ENCODE measurements around the gene STK32C.

STK32C gene

DNA sequence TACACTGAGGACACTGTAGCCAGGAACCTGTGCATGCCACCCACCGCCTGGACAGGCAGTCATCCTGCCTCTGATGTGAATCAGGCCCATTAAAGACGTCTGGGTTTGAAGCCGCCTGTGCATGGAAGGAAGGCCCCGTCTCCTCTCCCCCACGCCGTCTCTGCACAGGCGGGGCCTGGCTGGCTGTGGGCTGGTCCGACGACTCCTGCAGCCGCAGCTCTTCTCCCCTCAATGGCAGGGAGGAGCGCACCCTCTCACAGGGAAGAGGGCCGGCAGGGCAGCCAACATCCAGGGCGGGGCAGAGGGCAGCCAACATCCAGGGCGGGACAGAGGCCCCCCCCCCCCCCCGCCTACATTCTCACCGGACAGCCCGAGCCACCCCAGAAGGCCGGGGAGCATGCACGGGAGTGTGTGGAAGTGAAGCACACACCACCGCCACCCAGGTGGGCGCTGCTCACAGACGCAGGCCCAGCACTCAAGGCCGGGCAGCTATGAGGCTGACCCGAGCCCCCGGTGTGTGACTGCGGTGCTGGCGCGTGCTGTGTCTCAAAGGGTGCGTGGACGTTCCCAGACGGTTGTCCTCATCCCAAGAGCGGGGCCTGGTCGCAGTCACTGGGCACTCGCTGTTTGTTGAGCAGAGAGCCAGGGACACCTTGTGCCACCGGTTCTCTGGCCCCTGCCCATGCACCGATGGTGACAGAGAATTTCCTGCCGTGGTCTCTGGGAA is 101.9 kb downstream of the STK32C start:
- no peak overlapping the region for H3K9ac ChIP-seq (ENCODE audit: low read depth in 1 of 2, low read length in 2 of 2)
- H3K27me3 ChIP-seq (ENCODE audit: control insufficient read depth in 2 of 2, insufficient read depth in 2 of 2, low read length in 2 of 2) = no peaks in the 10 kb centered on the region
- no peak overlapping the region for H3K4me3 ChIP-seq (ENCODE audit: low read length in 2 of 2)
- no peaks in the 10 kb centered on the region for H3K36me3 ChIP-seq (ENCODE audit: control insufficient read depth in 2 of 2, insufficient read depth in 2 of 2, low read length in 2 of 2)
- no peaks in the 10 kb centered on the region for H3K9me3 ChIP-seq (ENCODE audit: control insufficient read depth in 2 of 2, low read length in 2 of 2)
- H3K27ac ChIP-seq (ENCODE audit: low read depth in 2 of 2, low read length in 2 of 2) = no peak overlapping the region
- no peaks in the 10 kb centered on the region for H3K4me1 ChIP-seq (ENCODE audit: control insufficient read depth in 2 of 2, insufficient read depth in 2 of 2, low read length in 2 of 2)

DNA sequence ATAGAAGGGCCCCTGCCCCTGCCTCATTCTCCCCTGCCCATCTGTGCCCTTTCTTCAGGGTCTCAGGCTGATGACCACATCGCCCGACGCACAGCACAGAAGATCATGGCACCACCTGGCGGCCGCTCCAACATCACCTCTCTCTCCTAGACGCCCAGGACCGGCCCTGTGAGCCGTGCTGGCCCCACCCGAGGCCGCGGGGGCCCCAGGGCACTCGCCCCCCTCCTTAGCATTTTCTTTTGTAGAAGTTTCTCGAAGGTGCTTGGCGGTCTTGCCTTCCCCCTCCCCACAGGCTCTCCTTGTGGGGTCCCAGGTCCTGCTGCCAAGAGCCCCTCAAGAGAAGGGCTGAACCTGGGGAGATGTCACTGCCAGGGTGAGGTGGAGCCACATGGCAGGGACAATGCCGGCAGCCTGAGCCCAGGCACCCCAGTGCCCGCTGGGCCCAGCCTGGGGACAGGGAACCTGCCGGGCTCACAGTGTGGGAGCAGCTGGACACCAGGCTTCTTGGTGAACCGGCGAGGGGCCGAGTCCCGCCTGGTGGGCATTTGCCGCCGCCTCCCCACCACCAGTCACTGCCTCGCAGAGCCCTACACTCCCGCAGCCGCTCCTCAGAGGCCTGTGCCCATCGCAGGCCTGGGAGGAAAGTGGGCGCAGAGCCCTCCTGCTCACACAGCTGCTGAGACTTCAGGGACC is 102.8 kb downstream of the STK32C start:
- Histone ChIP-seq H3K4me3 (ENCODE audit: low read length in 2 of 2) (no peak overlapping the region), H3K4me1 (ENCODE audit: control insufficient read depth in 2 of 2, insufficient read depth in 2 of 2, low read length in 2 of 2) (no peaks in the 10 kb centered on the region), H3K9ac (ENCODE audit: low read depth in 1 of 2, low read length in 2 of 2) (no peak overlapping the region)

DNA sequence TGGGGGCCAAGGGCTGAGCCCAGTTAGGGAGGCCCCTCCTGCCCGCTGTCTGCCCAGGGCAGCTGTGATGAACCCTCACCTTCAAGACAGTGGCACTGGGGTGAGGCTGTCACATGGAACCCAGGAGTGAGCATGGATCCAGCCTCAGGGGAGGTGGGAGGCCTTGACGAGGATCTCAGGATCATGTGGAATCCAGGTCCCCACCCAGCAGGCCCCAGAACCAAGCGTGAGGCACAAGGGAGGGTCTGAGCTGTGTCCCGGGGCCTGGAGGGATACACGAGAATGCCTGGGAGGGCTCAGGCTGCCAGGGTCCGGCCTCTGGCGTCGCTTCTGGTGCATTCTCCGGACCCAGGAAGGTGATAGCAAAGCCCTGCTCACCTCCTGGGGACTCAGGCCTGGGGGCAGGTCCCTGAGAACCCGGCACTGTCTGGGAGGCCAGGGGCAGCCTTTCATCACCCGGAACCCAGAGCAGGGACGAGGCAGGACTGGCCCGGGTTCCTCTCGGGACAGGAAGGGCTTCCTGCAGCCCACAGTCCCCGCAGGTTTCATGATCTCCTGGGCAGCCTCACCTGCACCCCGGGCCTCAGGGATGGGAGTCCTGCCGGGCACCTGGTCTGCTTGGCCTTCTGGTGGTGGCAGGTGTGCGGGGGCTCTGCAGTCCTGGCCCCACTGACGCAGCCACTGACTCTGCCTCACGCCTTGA is 103.5 kb downstream of the STK32C start:
- no peaks in the 10 kb centered on the region for H3K36me3 ChIP-seq (ENCODE audit: control insufficient read depth in 2 of 2, insufficient read depth in 2 of 2, low read length in 2 of 2)
- no peak overlapping the region for H3K4me3 ChIP-seq (ENCODE audit: low read length in 2 of 2)
- no peaks in the 10 kb centered on the region for H3K9me3 ChIP-seq (ENCODE audit: control insufficient read depth in 2 of 2, low read length in 2 of 2)
- no peak overlapping the region for H3K27ac ChIP-seq (ENCODE audit: low read depth in 2 of 2, low read length in 2 of 2)
- no peaks in the 10 kb centered on the region for H3K4me1 ChIP-seq (ENCODE audit: control insufficient read depth in 2 of 2, insufficient read depth in 2 of 2, low read length in 2 of 2)
- H3K27me3 ChIP-seq (ENCODE audit: control insufficient read depth in 2 of 2, insufficient read depth in 2 of 2, low read length in 2 of 2) = no peaks in the 10 kb centered on the region
- H3K9ac ChIP-seq (ENCODE audit: low read depth in 1 of 2, low read length in 2 of 2) = no peak overlapping the region

More for the DNA sequence above, 102.8 kb downstream of the STK32C start:
- Histone ChIP-seq H3K36me3 (ENCODE audit: control insufficient read depth in 2 of 2, insufficient read depth in 2 of 2, low read length in 2 of 2) (no peaks in the 10 kb centered on the region), H3K27me3 (ENCODE audit: control insufficient read depth in 2 of 2, insufficient read depth in 2 of 2, low read length in 2 of 2) (no peaks in the 10 kb centered on the region), H3K9me3 (ENCODE audit: control insufficient read depth in 2 of 2, low read length in 2 of 2) (no peaks in the 10 kb centered on the region), H3K27ac (ENCODE audit: low read depth in 2 of 2, low read length in 2 of 2) (no peak overlapping the region)

DNA sequence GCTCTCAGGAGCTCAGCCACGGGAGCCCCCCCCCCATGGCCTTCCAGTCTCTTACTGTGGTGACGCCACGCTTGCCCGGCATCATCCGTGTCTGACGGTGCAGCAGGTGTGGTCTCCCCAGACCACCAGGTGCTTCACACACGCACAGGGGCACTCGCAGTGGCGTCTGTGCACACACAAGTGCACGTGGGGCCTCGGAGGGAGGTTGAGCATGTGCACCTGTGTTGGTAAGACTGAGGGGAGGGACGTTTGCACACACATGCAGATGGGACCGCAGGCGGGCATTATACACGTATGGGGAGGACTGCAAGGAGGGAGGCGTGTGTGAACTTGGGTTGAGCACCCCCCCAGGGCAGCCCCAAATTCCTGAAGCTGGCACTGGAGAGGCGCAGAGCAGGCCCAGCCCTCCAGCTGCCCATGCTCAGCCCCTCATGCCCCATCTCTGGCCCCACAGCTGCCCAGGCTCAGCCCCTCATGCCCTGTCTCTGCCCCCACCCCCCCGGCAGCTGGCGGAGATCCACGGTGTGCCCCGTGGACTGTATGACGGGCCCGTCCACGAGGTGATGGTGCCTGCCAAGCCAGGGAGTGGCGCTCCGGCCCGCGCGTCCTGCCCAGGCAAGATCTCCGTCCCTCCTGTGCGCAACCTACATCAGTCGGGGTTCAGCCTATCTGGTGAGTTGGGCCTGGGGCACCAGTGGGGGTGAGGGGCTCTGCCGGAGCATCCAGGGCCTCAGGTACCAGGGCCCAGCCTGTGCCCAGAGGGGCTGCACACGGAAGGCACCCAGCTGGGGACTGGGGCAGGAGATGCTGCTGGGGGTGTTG is 104.3 kb downstream of the STK32C start:
- H3K4me1 ChIP-seq (ENCODE audit: control insufficient read depth in 2 of 2, insufficient read depth in 2 of 2, low read length in 2 of 2) = no peaks in the 10 kb centered on the region
- H3K36me3 ChIP-seq (ENCODE audit: control insufficient read depth in 2 of 2, insufficient read depth in 2 of 2, low read length in 2 of 2) = no peaks in the 10 kb centered on the region
- H3K27ac ChIP-seq (ENCODE audit: low read depth in 2 of 2, low read length in 2 of 2) = no peak overlapping the region
- H3K9me3 ChIP-seq (ENCODE audit: control insufficient read depth in 2 of 2, low read length in 2 of 2) = no peaks in the 10 kb centered on the region
- no peaks in the 10 kb centered on the region for H3K27me3 ChIP-seq (ENCODE audit: control insufficient read depth in 2 of 2, insufficient read depth in 2 of 2, low read length in 2 of 2)
- H3K9ac ChIP-seq (ENCODE audit: low read depth in 1 of 2, low read length in 2 of 2) = no peak overlapping the region
- no peak overlapping the region for H3K4me3 ChIP-seq (ENCODE audit: low read length in 2 of 2)

DNA sequence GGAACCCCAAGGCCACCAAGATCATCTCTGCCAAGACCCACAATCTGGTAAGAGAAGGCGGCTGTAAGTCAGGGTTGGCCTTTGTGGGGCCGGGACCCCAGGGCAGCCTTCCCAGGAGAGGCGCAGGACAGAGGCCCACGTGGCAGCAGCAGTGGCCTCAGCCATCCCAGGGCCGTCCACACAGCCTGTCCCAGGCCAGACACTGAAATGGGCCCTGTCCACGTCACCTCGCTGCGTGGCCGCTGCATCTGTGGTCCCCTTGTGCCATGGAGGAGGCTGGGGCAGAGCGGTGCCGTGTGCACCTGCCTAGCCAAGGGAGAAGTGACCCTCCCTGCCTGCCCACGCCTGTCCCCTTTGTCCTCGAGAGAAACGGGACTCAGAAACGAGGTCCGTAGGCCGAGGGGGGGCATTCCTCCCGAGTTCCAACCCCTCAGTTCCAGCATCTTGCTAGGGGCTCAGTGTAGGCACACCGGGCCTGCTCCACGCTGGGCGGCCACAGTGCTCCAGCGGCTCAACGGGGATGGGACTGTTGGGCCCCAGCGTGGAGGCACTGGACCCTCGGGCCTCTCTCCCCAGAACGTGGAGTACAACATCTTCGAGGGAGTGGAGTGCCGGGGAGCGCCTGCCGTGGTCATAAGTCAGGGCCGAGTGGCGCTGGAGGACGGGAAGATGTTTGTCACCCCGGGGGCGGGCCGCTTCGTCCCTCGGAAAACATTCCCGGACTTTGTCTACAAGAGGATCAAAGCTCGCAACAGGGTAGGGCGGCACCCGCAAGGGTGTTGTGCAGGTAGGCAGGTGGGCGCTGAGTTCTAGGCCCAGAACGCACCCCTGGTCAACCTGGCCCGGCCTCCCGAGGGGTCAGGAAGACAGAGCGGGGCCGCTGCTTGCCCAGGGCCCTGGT is 105.4 kb downstream of the STK32C start:
- H3K9ac ChIP-seq (ENCODE audit: low read depth in 1 of 2, low read length in 2 of 2) = no peak overlapping the region
- no peaks in the 10 kb centered on the region for H3K4me1 ChIP-seq (ENCODE audit: control insufficient read depth in 2 of 2, insufficient read depth in 2 of 2, low read length in 2 of 2)
- H3K27ac ChIP-seq (ENCODE audit: low read depth in 2 of 2, low read length in 2 of 2) = no peak overlapping the region
- no peak overlapping the region for H3K4me3 ChIP-seq (ENCODE audit: low read length in 2 of 2)
- no peaks in the 10 kb centered on the region for H3K27me3 ChIP-seq (ENCODE audit: control insufficient read depth in 2 of 2, insufficient read depth in 2 of 2, low read length in 2 of 2)
- no peaks in the 10 kb centered on the region for H3K36me3 ChIP-seq (ENCODE audit: control insufficient read depth in 2 of 2, insufficient read depth in 2 of 2, low read length in 2 of 2)
- H3K9me3 ChIP-seq (ENCODE audit: control insufficient read depth in 2 of 2, low read length in 2 of 2) = no peaks in the 10 kb centered on the region

DNA sequence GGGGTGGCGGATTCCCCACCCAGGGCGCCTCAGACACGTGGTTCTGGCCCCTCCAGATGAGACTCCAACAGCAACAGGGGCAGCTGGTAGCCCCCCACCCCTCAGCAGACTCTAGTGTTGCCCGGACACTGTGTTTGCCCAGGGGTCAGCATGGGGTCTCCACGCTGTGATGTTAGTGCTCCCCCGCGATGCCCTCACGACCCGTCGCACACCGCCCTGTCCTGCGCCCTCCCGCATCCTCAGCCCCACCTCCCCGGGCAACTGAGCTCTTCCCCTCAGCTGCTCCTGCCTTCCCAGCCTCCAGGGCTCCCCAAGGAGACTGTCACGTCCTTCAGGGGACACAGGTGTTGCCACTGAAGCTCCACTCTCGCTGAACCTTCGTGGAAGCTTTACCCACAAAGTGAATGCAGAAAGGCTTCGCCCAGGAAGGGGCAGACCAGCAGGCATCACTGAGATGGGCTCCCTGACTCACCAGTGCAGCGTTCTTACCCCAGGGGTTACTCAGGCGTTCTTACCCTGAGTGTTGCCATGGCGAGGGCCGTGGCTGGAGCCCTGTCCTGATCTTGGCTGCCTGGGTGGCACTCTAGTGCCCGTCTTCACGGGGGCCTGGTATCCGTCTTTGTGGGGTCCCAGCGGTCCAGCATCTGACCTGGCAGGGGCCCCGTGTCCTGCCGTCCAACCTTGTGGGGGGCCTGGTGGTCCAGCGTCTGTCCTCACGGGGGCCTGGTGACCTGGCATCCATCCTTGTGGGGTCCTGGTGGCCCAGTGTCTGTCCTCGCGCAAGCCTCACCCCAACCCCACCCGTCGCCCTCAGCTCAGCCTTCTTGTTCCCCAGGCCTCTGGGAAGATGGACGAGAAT is 106.4 kb downstream of the STK32C start:
- no peak overlapping the region for H3K27ac ChIP-seq (ENCODE audit: low read depth in 2 of 2, low read length in 2 of 2)

DNA sequence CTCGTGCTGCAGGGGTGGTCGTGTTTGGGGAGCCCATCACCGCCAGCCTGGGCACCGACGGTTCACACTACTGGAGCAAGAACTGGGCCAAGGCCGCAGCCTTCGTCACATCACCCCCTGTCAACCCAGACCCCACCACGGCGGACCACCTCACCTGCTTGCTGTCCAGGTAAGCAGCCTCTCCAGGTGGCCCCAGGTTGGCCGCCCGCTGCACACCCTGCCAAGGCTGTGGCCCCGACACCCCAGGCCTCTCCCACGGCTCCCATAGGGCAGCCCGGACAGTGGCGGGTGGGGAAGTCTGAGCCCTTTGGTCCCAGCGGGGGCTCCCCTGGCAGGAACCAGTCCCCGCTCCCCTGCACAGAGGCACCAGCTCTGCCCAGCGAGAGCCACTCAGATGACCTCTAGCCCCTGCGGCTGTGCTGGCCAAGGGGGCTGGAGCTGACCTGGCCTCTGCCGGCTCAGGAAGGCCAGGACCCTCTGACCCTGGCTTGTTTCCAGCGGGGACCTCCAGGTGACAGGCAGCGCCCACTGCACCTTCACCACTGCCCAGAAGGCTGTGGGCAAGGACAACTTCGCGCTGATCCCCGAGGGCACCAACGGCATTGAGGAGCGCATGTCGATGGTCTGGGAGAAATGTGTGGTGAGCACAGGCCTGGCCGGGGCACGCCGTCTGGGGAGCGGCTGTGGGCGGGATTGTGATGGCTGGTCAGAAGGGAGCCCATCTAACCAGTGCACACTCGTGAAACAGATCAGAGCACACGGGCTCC is 107.2 kb downstream of the STK32C start:
- H3K36me3 ChIP-seq (ENCODE audit: control insufficient read depth in 2 of 2, insufficient read depth in 2 of 2, low read length in 2 of 2) = no peaks in the 10 kb centered on the region
- no peaks in the 10 kb centered on the region for H3K27me3 ChIP-seq (ENCODE audit: control insufficient read depth in 2 of 2, insufficient read depth in 2 of 2, low read length in 2 of 2)
- no peaks in the 10 kb centered on the region for H3K9me3 ChIP-seq (ENCODE audit: control insufficient read depth in 2 of 2, low read length in 2 of 2)
- H3K4me1 ChIP-seq (ENCODE audit: control insufficient read depth in 2 of 2, insufficient read depth in 2 of 2, low read length in 2 of 2) = no peaks in the 10 kb centered on the region
- H3K4me3 ChIP-seq (ENCODE audit: low read length in 2 of 2) = no peak overlapping the region
- no peak overlapping the region for H3K27ac ChIP-seq (ENCODE audit: low read depth in 2 of 2, low read length in 2 of 2)
- H3K9ac ChIP-seq (ENCODE audit: low read depth in 1 of 2, low read length in 2 of 2) = no peak overlapping the region

More for the DNA sequence above, 106.4 kb downstream of the STK32C start:
- Histone ChIP-seq H3K36me3 (ENCODE audit: control insufficient read depth in 2 of 2, insufficient read depth in 2 of 2, low read length in 2 of 2) (no peaks in the 10 kb centered on the region), H3K4me3 (ENCODE audit: low read length in 2 of 2) (no peak overlapping the region), H3K27me3 (ENCODE audit: control insufficient read depth in 2 of 2, insufficient read depth in 2 of 2, low read length in 2 of 2) (no peaks in the 10 kb centered on the region), H3K9ac (ENCODE audit: low read depth in 1 of 2, low read length in 2 of 2) (no peak overlapping the region), H3K9me3 (ENCODE audit: control insufficient read depth in 2 of 2, low read length in 2 of 2) (no peaks in the 10 kb centered on the region), H3K4me1 (ENCODE audit: control insufficient read depth in 2 of 2, insufficient read depth in 2 of 2, low read length in 2 of 2) (no peaks in the 10 kb centered on the region)

DNA sequence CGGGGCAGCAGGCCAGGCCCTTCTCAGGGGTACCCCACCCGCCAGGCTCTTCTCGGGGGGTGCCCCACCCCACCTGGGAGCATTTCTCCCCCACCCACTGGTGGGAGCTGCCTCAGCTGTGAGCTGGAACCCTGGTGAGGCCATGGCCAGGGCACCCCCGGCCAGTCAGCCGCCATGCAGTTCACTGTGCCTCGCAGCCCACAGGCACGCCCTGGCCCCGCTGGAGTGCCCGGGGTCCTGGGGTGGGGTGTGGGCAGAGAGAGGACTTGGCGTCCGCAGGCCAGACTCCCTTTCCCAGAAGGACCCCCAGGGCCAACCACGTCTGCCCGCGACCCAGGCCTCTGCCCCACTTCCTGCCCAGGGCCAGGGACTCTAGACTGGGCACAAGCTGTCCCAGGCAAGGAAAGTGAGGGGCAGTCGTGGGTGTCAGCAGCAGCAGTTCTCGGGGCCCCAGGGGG is 107.9 kb downstream of the STK32C start:
- Histone ChIP-seq H3K9ac (ENCODE audit: low read depth in 1 of 2, low read length in 2 of 2) (no peak overlapping the region), H3K4me1 (ENCODE audit: control insufficient read depth in 2 of 2, insufficient read depth in 2 of 2, low read length in 2 of 2) (no peaks in the 10 kb centered on the region), H3K36me3 (ENCODE audit: control insufficient read depth in 2 of 2, insufficient read depth in 2 of 2, low read length in 2 of 2) (no peaks in the 10 kb centered on the region), H3K4me3 (ENCODE audit: low read length in 2 of 2) (no peak overlapping the region), H3K27me3 (ENCODE audit: control insufficient read depth in 2 of 2, insufficient read depth in 2 of 2, low read length in 2 of 2) (no peaks in the 10 kb centered on the region), H3K9me3 (ENCODE audit: control insufficient read depth in 2 of 2, low read length in 2 of 2) (no peaks in the 10 kb centered on the region), H3K27ac (ENCODE audit: low read depth in 2 of 2, low read length in 2 of 2) (no peak overlapping the region)

Measured in mucosa of rectum (tissue), 2 donors.